ENCODE data around the gene KAT8. TPM values are rescaled to one million over a fixed set of nuclear protein-coding genes. Genes with fewer than 3 reads are reported as not detected.

The KAT8 gene
- total RNA-seq, 4 donors from 2014 or later = 25.7 to 57.2 (median 30.4) TPM

GRCh38 chr16:31128711-31129567 is 11.5 kb downstream of the KAT8 start:
- Histone ChIP-seq H3K9me3 (no peaks in the 10 kb centered on the region), H3K4me1 (peaks cover 44 to 68% (median 47%) of the 10 kb centered on the region in 3 donors), H3K27ac (peak overlapping the region; percentile 83 to 96 (median 94)), H3K4me3 (no peak overlapping the region), H3K27me3 (no peaks in the 10 kb centered on the region), H3K36me3 (peaks cover 0 to 71% (median 14%) of the 10 kb centered on the region in 3 donors)
- no peak for DNase-seq
- WGBS, 2 donors = 48% methylated on average over 9 to 10 of the region's 14 CpGs
- TF ChIP-seq, protein P1, sequence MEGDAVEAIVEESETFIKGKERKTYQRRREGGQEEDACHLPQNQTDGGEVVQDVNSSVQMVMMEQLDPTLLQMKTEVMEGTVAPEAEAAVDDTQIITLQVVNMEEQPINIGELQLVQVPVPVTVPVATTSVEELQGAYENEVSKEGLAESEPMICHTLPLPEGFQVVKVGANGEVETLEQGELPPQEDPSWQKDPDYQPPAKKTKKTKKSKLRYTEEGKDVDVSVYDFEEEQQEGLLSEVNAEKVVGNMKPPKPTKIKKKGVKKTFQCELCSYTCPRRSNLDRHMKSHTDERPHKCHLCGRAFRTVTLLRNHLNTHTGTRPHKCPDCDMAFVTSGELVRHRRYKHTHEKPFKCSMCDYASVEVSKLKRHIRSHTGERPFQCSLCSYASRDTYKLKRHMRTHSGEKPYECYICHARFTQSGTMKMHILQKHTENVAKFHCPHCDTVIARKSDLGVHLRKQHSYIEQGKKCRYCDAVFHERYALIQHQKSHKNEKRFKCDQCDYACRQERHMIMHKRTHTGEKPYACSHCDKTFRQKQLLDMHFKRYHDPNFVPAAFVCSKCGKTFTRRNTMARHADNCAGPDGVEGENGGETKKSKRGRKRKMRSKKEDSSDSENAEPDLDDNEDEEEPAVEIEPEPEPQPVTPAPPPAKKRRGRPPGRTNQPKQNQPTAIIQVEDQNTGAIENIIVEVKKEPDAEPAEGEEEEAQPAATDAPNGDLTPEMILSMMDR (IDR thresholded peaks at IDR 0.05) = no peak
- TF ChIP-seq POLR2A (IDR thresholded peaks at IDR 0.05) = peak in 1 of 4 donors; percentile 33
- intact Hi-C loops (cut with DNase I) = no loop called here

DNA sequence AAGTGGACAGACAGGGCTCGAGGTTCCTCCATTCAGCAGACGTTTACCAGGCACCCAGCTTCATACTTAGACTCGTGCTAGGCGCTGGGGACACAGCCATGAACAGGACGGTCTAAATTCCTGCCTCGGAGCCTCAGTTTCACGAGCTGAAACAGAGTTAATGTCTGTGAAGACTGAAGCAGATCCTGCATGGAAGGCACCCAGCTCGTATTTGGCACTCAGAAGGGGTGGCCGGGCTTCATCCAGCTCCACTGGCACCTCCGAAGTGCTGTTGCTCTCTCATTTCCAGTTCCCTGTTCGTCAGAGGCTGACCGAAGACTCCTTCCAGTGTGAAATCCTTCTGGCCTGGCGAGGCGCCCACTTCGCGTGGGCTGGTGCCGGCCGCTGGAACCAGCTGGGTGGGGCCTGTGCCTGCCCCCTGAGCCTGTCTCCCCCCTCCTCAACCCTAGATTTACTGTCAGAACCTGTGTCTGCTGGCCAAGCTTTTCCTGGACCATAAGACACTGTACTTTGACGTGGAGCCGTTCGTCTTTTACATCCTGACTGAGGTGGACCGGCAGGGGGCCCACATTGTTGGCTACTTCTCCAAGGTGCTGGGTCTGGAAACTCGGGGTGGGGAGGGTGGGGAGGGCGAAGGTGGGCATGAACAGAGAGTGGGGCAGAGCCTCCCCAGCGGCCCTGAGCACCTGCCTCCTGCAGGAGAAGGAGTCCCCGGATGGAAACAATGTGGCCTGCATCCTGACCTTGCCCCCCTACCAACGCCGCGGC is 12.3 kb downstream of the KAT8 start:
- TF ChIP-seq, protein P1 (IDR thresholded peaks at IDR 0.05) = peak in 1 of 6 experiments; percentile 10
- peak in 1 of 4 donors; percentile 8 for TF ChIP-seq POLR2A (IDR thresholded peaks at IDR 0.05)
- DNase-seq = no peak
- 30 to 56% methylated on average over 11 to 14 of the region's 29 CpGs for WGBS, 2 donors
- intact Hi-C loops (cut with DNase I) = no loop called here
- Histone ChIP-seq H3K27me3 (no peaks in the 10 kb centered on the region), H3K27ac (peak overlapping the region; percentile 83 to 96 (median 94)), H3K4me3 (no peak overlapping the region), H3K9me3 (no peaks in the 10 kb centered on the region), H3K4me1 (peaks cover 44 to 76% (median 49%) of the 10 kb centered on the region in 3 donors), H3K36me3 (peaks cover 0 to 65% (median 14%) of the 10 kb centered on the region in 3 donors)

DNA sequence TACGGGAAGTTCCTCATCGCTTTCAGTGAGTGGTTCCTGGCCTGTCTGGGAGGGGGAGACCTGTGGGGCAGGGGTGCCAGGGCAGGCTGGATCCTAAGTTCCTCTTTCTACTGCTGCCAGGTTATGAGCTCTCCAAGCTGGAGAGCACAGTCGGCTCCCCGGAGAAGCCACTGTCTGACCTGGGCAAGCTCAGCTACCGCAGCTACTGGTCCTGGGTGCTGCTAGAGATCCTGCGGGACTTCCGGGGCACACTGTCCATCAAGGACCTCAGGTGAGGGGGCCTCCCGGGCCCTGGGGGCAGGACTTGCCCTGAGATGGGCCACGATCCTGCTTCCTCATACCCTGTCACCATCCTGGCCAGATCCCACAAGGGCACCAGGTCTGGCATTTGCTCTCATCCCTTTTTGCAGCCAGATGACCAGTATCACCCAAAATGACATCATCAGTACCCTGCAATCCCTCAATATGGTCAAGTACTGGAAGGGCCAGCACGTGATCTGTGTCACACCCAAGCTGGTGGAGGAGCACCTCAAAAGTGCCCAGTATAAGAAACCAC is 12.9 kb downstream of the KAT8 start:
- Histone ChIP-seq H3K4me1 (peaks cover 44 to 82% (median 49%) of the 10 kb centered on the region in 3 donors), H3K27ac (peak overlapping the region; percentile 83 to 96 (median 94)), H3K4me3 (no peak overlapping the region), H3K27me3 (peaks cover 0 to 4% (median 0%) of the 10 kb centered on the region in 4 donors), H3K36me3 (peaks cover 0 to 65% (median 14%) of the 10 kb centered on the region in 3 donors), H3K9me3 (no peaks in the 10 kb centered on the region)
- DNase-seq = no peak
- WGBS, 2 donors = 40% methylated on average over 1 of the region's 10 CpGs; no CpG with 5 or more reads in 1 of the 2 donors
- intact Hi-C loops (cut with DNase I) = no loop called here
- TF ChIP-seq, protein P1 (IDR thresholded peaks at IDR 0.05) = no peak
- no peak for TF ChIP-seq POLR2A (IDR thresholded peaks at IDR 0.05)

DNA sequence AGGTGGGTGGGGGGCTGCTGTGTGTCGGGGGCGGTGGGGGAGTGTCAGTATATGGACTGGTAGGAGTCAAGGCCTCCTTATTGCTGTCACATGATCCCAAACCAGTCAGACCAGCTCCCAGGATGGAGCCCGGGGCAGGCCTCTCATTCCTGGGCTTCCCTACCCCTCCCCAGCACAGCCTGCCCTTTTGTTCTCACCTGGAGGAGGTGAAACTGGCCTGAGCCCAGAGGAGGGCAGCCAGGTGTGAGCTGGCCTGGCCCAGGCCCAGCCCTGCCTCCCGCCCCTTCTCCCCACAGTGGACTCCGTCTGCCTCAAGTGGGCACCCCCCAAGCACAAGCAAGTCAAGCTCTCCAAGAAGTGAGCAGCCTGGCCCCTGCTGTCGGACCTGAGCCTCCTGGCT is 13.4 kb downstream of the KAT8 start:
- intact Hi-C loops (cut with DNase I) = no loop called here

More for the DNA sequence above, 13.4 kb downstream of the KAT8 start:
- no peak for DNase-seq
- peak overlapping the region; percentile 83 to 96 (median 94) for H3K27ac ChIP-seq
- no peaks in the 10 kb centered on the region for H3K9me3 ChIP-seq
- peaks cover 47 to 86% (median 49%) of the 10 kb centered on the region in 3 donors for H3K4me1 ChIP-seq
- TF ChIP-seq, protein P1 (IDR thresholded peaks at IDR 0.05) = no peak
- TF ChIP-seq POLR2A (IDR thresholded peaks at IDR 0.05) = no peak
- peaks cover 0 to 64% (median 14%) of the 10 kb centered on the region in 3 donors for H3K36me3 ChIP-seq
- WGBS, 2 donors = 60% methylated on average over 1 of the region's 6 CpGs; no CpG with 5 or more reads in 1 of the 2 donors
- peaks cover 0 to 5% (median 0%) of the 10 kb centered on the region in 4 donors for H3K27me3 ChIP-seq
- peak overlapping the region in 2 of 4 donors; percentile 4 to 60 for H3K4me3 ChIP-seq
